ENCODE measurements around the gene ZNF100. TPM values are rescaled to one million over a fixed set of nuclear protein-coding genes. Genes with fewer than 3 reads are reported as not detected.
"Not testable (repeated sequence)": the region's sequence is repeated elsewhere in the genome, so short reads cannot be mapped to it uniquely, and the experiment has no call there.

The ZNF100 gene
- 6.2 TPM for total RNA-seq
- polyA plus RNA-seq = 10 to 100 TPM in 1 of 4 donors, 1 to 10 TPM in 3; 4.3 to 11.4 (median 8.8) TPM

DNA sequence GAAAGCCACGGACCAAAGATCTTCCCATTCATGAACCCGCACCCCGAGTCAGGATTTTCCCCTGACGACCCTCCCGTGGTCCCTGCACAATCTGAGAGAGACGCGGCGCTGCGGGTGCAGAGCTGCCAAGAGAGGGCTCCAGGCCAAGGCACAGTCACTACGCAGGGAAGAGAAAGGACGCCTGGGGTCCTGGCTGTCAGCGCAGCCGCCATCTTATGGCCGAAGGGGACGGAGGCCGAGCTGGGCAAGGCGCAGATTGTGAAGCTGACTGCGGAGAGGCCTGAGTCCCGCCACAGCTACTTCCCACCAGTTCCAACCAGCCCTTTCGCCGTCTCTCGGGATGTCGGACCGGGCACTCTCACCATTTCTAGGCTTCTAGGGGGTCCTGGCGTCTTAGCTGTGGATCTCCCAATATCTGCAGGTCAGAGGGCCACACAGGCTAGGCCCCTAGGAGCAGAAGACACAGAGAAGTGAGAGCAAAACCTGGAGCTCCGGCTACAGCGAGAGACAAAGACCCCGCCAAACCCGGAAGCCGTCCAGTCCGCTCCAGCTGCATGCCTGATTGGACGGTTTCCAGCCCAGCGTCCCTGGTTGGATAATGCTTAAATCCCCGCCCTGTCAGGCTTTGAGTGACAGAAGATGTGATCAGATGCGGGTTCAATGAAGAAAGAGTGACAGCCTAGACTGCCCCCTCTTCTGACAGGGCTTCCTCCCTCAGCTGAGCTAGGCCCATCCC is at the start of gene ZNF100:
Gene ZNF100 (minus strand): TSS at position 515 of the 736 bp plus-strand sequence. CDS start 150 bp downstream, at position 365.
- H3K36me3 ChIP-seq (ENCODE audit: control insufficient read depth, insufficient read depth, low read length) = peaks cover 16% of the 10 kb centered on the region
- peaks cover 0 to 7% of the 10 kb centered on the region in 2 experiments for H3K9me3 ChIP-seq (ENCODE audit: control insufficient read depth in 2 of 2, low read length in 2 of 2)
- H3K27ac ChIP-seq (ENCODE audit: insufficient read depth, low read length, poor library complexity, severe bottlenecking) = peak within 1 kb of the TSS; percentile 57
- peaks cover 17 to 40% (median 23%) of the 10 kb centered on the region in 4 donors for H3K4me1 Mint-ChIP-seq
- peaks cover 21% of the 10 kb centered on the region for H3K36me3 Mint-ChIP-seq
- peaks cover 9% of the 10 kb centered on the region for H3K4me1 ChIP-seq (ENCODE audit: control insufficient read depth, insufficient read depth, low read length, poor library complexity, severe bottlenecking)
- ATAC-seq (ENCODE audit: low read depth in 2 of 2) (peak; percentile 96 to 97), DNase-seq (peak; percentile 71 to 95 (median 81))
- H3K27ac Mint-ChIP-seq = peak within 1 kb of the TSS; percentile 94 to 96 (median 96)
- peaks cover 0 to 7% (median 0%) of the 10 kb centered on the region in 7 donors for H3K9me3 Mint-ChIP-seq
- no peaks in the 10 kb centered on the region for H3K27me3 ChIP-seq (ENCODE audit: control insufficient read depth, insufficient read depth, low read length)
- H3K4me3 ChIP-seq (ENCODE audit: low read depth, low read length) = peak within 1 kb of the TSS; percentile 82
- H3K4me3 Mint-ChIP-seq = peak within 1 kb of the TSS; percentile 92 to 96 (median 96)
- no peaks in the 10 kb centered on the region for H3K27me3 Mint-ChIP-seq

DNA sequence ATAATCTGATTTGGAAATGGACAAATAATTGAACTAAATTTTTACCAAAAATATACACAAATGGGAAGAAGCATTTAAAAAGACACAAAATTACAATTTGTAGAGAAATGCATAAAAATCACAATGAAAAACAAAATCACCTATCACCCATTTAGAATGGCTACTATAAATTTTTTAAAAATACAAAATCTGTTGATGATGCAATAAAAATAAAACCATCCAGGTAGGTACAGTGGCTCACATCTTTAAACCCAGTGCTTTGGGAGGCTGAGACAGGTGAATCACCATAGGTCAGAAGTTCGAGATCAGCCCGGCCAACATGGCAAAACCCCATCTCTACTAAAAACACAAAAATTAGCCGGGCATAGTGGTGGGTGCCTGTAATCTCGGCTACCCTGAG is 45.1 kb upstream of the ZNF100 start:
- H3K4me1 ChIP-seq (ENCODE audit: control insufficient read depth, insufficient read depth, low read length, poor library complexity, severe bottlenecking) = no peaks in the 10 kb centered on the region
- peaks cover 88% of the 10 kb centered on the region for H3K36me3 ChIP-seq (ENCODE audit: control insufficient read depth, insufficient read depth, low read length)
- no peak overlapping the region for H3K4me3 ChIP-seq (ENCODE audit: low read depth, low read length)
- H3K9me3 ChIP-seq (ENCODE audit: control insufficient read depth in 2 of 2, low read length in 2 of 2) = peaks cover 81 to 94% of the 10 kb centered on the region in 2 experiments
- H3K27ac ChIP-seq (ENCODE audit: insufficient read depth, low read length, poor library complexity, severe bottlenecking) = no peak overlapping the region
- H3K36me3 Mint-ChIP-seq = peaks cover 58% of the 10 kb centered on the region
- peak overlapping the region in 1 of 4 donors; percentile 54 for H3K4me3 Mint-ChIP-seq
- DNase-seq = no peak
- no peak overlapping the region for H3K27ac Mint-ChIP-seq
- H3K4me1 Mint-ChIP-seq = no peaks in the 10 kb centered on the region
- H3K27me3 ChIP-seq (ENCODE audit: control insufficient read depth, insufficient read depth, low read length) = no peaks in the 10 kb centered on the region
- no peaks in the 10 kb centered on the region for H3K27me3 Mint-ChIP-seq
- peaks cover 0 to 67% (median 36%) of the 10 kb centered on the region in 7 donors for H3K9me3 Mint-ChIP-seq
- no peak for ATAC-seq (ENCODE audit: low read depth in 2 of 2)

DNA sequence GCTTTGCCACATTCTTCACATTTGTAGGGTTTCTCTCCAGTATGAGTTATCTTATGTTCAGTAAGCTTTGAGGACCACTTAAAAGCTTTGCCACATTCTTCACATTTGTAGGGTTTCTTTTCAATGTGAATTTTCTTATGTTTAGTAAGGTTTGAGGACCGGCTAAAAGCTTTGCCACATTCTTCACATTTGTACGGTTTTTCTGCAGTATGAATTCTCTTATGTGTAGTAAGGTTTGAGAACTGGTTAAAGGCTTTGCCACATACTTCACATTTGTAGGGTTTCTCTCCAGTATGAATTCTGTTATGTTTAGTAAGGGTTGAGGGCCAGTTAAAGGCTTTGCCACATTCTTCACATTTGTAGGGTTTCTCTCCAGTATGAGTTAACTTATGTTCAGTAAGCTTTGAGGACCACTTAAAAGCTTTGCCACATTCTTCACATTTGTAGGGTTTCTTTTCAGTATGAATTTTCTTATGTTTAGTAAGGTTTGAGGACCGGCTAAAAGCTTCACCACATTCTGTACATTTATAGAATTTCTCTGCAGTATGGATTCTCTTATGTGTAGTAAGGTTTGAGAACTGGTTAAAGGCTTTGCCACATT is 41.1 kb upstream of the ZNF100 start:
- H3K4me1 Mint-ChIP-seq; H3K27ac Mint-ChIP-seq; H3K4me3 ChIP-seq (ENCODE audit: low read depth, low read length); H3K27ac ChIP-seq (ENCODE audit: insufficient read depth, low read length, poor library complexity, severe bottlenecking); DNase-seq; ATAC-seq (ENCODE audit: low read depth in 2 of 2); H3K4me1 ChIP-seq (ENCODE audit: control insufficient read depth, insufficient read depth, low read length, poor library complexity, severe bottlenecking); H3K27me3 ChIP-seq (ENCODE audit: control insufficient read depth, insufficient read depth, low read length); H3K4me3 Mint-ChIP-seq; H3K27me3 Mint-ChIP-seq: not testable (repeated sequence)
- peaks cover 34% of the 10 kb centered on the region for H3K36me3 Mint-ChIP-seq
- peaks cover 0 to 62% (median 31%) of the 10 kb centered on the region in 7 donors for H3K9me3 Mint-ChIP-seq
- Histone ChIP-seq H3K36me3 (ENCODE audit: control insufficient read depth, insufficient read depth, low read length) (peaks cover 49% of the 10 kb centered on the region), H3K9me3 (ENCODE audit: control insufficient read depth in 2 of 2, low read length in 2 of 2) (peaks cover 90 to 93% of the 10 kb centered on the region in 2 experiments)

DNA sequence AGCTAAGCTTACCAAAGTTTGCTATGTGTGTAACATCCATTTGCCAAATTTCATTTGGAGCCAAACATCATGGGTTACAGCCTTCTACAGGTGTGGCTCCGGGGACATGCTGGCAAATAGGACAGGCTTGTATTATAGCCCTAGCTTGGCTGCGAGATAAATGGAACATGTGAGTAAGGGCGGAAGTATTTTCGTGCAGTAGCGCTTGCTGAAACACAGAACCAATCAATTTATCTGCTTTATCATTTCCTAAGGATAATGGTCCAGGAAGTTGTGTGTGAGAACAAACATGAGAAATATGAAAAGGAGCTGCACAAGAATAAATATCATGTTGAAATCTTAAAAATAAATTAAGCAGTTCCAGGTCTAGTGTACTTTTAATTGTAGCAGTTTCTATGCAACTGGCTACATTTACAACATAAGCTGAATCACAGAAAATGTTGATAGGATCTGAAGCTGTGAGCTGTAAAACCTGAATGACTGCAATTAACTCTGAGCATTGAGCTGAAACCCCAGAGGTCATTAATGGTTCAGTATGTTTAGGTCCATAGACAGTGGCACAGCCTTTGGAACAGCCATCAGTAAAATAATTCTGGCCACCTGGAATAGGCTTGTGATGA is 22.2 kb upstream of the ZNF100 start:
- H3K9me3 Mint-ChIP-seq = peaks cover 0 to 28% (median 8%) of the 10 kb centered on the region in 7 donors
- H3K9me3 ChIP-seq (ENCODE audit: control insufficient read depth in 2 of 2, low read length in 2 of 2) = peaks cover 0 to 2% of the 10 kb centered on the region in 2 experiments
- DNase-seq = no peak

DNA sequence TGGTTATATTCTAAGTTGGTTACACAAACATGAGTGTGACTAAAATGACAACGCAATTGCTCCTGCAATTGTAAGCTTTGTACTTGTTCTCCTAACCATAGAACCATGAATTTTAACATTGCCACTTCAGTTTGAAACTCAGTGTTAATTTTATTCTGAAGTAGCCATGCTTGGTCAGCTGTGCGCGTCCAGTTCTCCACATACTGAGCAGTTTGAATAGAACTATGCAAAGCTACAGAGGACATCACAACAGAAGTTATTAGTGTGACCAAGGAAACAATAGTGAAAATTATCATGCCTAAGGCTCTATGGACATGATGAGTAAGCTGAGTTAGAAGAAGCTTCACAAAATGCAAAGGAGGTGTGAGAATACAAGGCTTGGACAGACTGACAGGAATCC is 19.6 kb upstream of the ZNF100 start:
- Histone ChIP-seq H3K36me3 (ENCODE audit: control insufficient read depth, insufficient read depth, low read length) (no peaks in the 10 kb centered on the region), H3K4me1 (ENCODE audit: control insufficient read depth, insufficient read depth, low read length, poor library complexity, severe bottlenecking) (no peaks in the 10 kb centered on the region), H3K9me3 (ENCODE audit: control insufficient read depth in 2 of 2, low read length in 2 of 2) (no peaks in the 10 kb centered on the region), H3K27ac (ENCODE audit: insufficient read depth, low read length, poor library complexity, severe bottlenecking) (no peak overlapping the region), H3K27me3 (ENCODE audit: control insufficient read depth, insufficient read depth, low read length) (no peaks in the 10 kb centered on the region), H3K4me3 (ENCODE audit: low read depth, low read length) (no peak overlapping the region)
- Mint-ChIP-seq H3K4me1 (no peaks in the 10 kb centered on the region), H3K27me3 (no peaks in the 10 kb centered on the region), H3K36me3 (no peaks in the 10 kb centered on the region), H3K27ac (no peak overlapping the region), H3K4me3 (no peak overlapping the region), H3K9me3 (peaks cover 0 to 26% (median 8%) of the 10 kb centered on the region in 7 donors)
- no peak for ATAC-seq (ENCODE audit: low read depth in 2 of 2)
- no peak for DNase-seq

More for the DNA sequence above, 22.2 kb upstream of the ZNF100 start:
- Histone ChIP-seq H3K4me1 (ENCODE audit: control insufficient read depth, insufficient read depth, low read length, poor library complexity, severe bottlenecking) (no peaks in the 10 kb centered on the region), H3K4me3 (ENCODE audit: low read depth, low read length) (no peak overlapping the region), H3K27me3 (ENCODE audit: control insufficient read depth, insufficient read depth, low read length) (no peaks in the 10 kb centered on the region), H3K27ac (ENCODE audit: insufficient read depth, low read length, poor library complexity, severe bottlenecking) (no peak overlapping the region), H3K36me3 (ENCODE audit: control insufficient read depth, insufficient read depth, low read length) (no peaks in the 10 kb centered on the region)
- no peaks in the 10 kb centered on the region for H3K27me3 Mint-ChIP-seq
- no peak overlapping the region for H3K27ac Mint-ChIP-seq
- no peak overlapping the region for H3K4me3 Mint-ChIP-seq
- no peaks in the 10 kb centered on the region for H3K4me1 Mint-ChIP-seq
- no peaks in the 10 kb centered on the region for H3K36me3 Mint-ChIP-seq
- ATAC-seq (ENCODE audit: low read depth in 2 of 2) = no peak

DNA sequence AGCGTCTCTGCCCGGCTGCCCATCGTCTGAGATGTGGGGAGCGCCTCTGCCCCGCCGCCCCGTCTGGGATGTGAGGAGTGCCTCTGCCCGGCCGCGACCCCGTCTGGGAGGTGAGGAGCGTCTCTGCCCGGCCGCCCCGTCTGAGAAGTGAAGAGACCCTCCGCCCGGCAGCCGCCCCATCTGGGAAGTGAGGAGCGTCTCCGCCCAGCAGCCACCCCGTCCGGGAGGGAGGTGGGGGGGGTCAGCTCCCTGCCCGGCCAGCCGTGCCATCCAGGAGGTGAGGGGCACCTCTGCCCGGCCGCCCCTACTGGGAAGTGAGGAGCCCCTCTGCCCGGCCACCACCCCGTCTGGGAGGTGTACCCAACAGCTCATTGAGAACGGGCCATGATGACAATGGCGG is 8.4 kb upstream of the ZNF100 start:
- not testable (repeated sequence) for H3K36me3 ChIP-seq (ENCODE audit: control insufficient read depth, insufficient read depth, low read length); H3K36me3 Mint-ChIP-seq; H3K4me1 Mint-ChIP-seq; H3K9me3 ChIP-seq (ENCODE audit: control insufficient read depth in 2 of 2, low read length in 2 of 2); H3K4me1 ChIP-seq (ENCODE audit: control insufficient read depth, insufficient read depth, low read length, poor library complexity, severe bottlenecking); H3K4me3 Mint-ChIP-seq; ATAC-seq (ENCODE audit: low read depth in 2 of 2); H3K9me3 Mint-ChIP-seq; H3K27me3 Mint-ChIP-seq; H3K27me3 ChIP-seq (ENCODE audit: control insufficient read depth, insufficient read depth, low read length); DNase-seq; H3K27ac Mint-ChIP-seq; H3K27ac ChIP-seq (ENCODE audit: insufficient read depth, low read length, poor library complexity, severe bottlenecking); H3K4me3 ChIP-seq (ENCODE audit: low read depth, low read length)

DNA sequence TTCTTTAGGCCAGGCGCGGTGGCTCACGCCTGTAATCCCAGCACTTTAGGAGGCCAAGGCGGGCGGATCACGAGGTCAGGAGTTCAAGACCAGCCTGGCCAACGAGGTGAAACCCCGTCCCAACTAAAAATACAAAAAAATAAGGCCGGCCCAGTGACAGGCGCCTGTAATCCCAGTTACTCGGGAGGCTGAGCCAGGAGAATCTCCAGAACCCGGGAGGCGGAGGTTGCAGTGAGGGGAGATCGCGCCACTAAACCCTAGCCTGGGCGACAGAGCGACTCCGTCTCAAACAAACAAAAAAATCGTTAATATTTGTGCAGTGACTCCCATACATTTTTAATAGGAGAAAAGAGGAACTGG is 694 bp downstream of the ZNF100 start:
- H3K27ac ChIP-seq (ENCODE audit: insufficient read depth, low read length, poor library complexity, severe bottlenecking) = peak overlapping the region; percentile 57
- peaks cover 27% of the 10 kb centered on the region for H3K36me3 Mint-ChIP-seq
- H3K4me3 Mint-ChIP-seq = peak overlapping the region; percentile 92 to 96 (median 96)
- not testable (repeated sequence) for DNase-seq; H3K4me1 ChIP-seq (ENCODE audit: control insufficient read depth, insufficient read depth, low read length, poor library complexity, severe bottlenecking); H3K9me3 Mint-ChIP-seq; H3K27me3 Mint-ChIP-seq; H3K9me3 ChIP-seq (ENCODE audit: control insufficient read depth in 2 of 2, low read length in 2 of 2); H3K27me3 ChIP-seq (ENCODE audit: control insufficient read depth, insufficient read depth, low read length)
- H3K36me3 ChIP-seq (ENCODE audit: control insufficient read depth, insufficient read depth, low read length) = peaks cover 21% of the 10 kb centered on the region
- peaks cover 19 to 44% (median 24%) of the 10 kb centered on the region in 4 donors for H3K4me1 Mint-ChIP-seq
- H3K27ac Mint-ChIP-seq = peak overlapping the region; percentile 94 to 96 (median 96)
- peak overlapping the region; percentile 82 for H3K4me3 ChIP-seq (ENCODE audit: low read depth, low read length)
- peak in 1 of 2 donors; percentile 3 for ATAC-seq (ENCODE audit: low read depth in 2 of 2)
